IMR-90 (cell line): ENCODE results near the gene FN1. TPM values are rescaled to one million over a fixed set of nuclear protein-coding genes. Genes with fewer than 3 reads are reported as not detected.

Source experiments
- ATAC-seq: fragments of 200-7000 bp; cut with Tn5 transposase; 2 replicates; pipeline ENCODE4 v1.9.1; 2020; ENCODE audit warnings: low read depth, mild to moderate bottlenecking, moderate library complexity
- BruUV-seq: library from RNA; stranded (reverse); fragments of 400-500 nt; replicated peaks from 2 replicates; lab custom pipeline; 2021; lab: Mats Ljungman, UMichigan
- CTCF ChIA-PET: fragments of 300-600 bp; formaldehyde crosslinking; extraction: SDS; loops from one replicate; lab custom pipeline; 2021; ENCODE audit warnings: antibody characterized with exemption; lab: Yijun Ruan, JAX
- POLR2A ChIA-PET: fragments of 300-600 bp; sonication (Branson Sonifier 250); formaldehyde crosslinking; loops from one replicate; lab custom pipeline; 2022; ENCODE audit warnings: antibody characterized with exemption; ENCODE audit not compliant: unreplicated experiment; lab: Charles Lee
- DNase-seq: peaks from one replicate; pipeline ENCODE4 v3.0.0; 2013
- H2AFZ ChIP-seq: replicated peaks from 2 replicates; pipeline ENCODE3; 2013; ENCODE audit warnings: low read length, mild to moderate bottlenecking; ENCODE audit not compliant: poor library complexity
- H2AK5ac ChIP-seq: 2 replicates; pipeline ENCODE4 v1.6.1; 2013; ENCODE audit warnings: low read depth, low read length, inconsistent platforms
- H2AK9ac ChIP-seq: replicated peaks from 2 replicates; pipeline ENCODE3; 2013; ENCODE audit warnings: mild to moderate bottlenecking, low read depth, low read length, moderate library complexity; ENCODE audit not compliant: poor library complexity
- H2BK120ac ChIP-seq: 2 replicates; pipeline ENCODE4 v1.6.1; 2013; ENCODE audit warnings: low read depth, low read length, inconsistent platforms
- H2BK15ac ChIP-seq: 3 replicates; pipeline ENCODE4 v1.6.1; 2013; ENCODE audit warnings: low read depth, low read length, inconsistent platforms
- H2BK20ac ChIP-seq: 2 replicates; pipeline ENCODE4 v1.6.1; 2013; ENCODE audit warnings: low read depth, mild to moderate bottlenecking, inconsistent platforms, low read length, moderate library complexity
- H2BK5ac ChIP-seq: 2 replicates; pipeline ENCODE4 v1.6.1; 2013; ENCODE audit warnings: mild to moderate bottlenecking, low read depth, low read length, inconsistent platforms; ENCODE audit not compliant: poor library complexity, severe bottlenecking
- H3K14ac ChIP-seq: replicated peaks from 2 replicates; pipeline ENCODE4 v1.6.1; 2013; ENCODE audit warnings: low read depth, low read length, inconsistent platforms
- H3K18ac ChIP-seq: 2 replicates; pipeline ENCODE4 v1.6.1; 2013; ENCODE audit warnings: low read depth, low read length, control low read depth
- H3K23ac ChIP-seq: 2 replicates; pipeline ENCODE4 v1.6.1; 2013; ENCODE audit warnings: low read depth, low read length, inconsistent platforms
- H3K27ac ChIP-seq: 2 replicates; pipeline ENCODE4 v1.5.1; 2013; ENCODE audit warnings: mild to moderate bottlenecking, control low read depth, low read length; ENCODE audit not compliant: insufficient read depth
- H3K27me3 ChIP-seq: 2 replicates; pipeline ENCODE4 v1.6.1; 2013; ENCODE audit warnings: low read length; ENCODE audit not compliant: control insufficient read depth, insufficient read depth
- H3K36me3 ChIP-seq: 2 replicates; pipeline ENCODE4 v1.6.1; 2013; ENCODE audit warnings: low read length, mixed read lengths; ENCODE audit not compliant: control insufficient read depth, insufficient read depth
- H3K4ac ChIP-seq: 2 replicates; pipeline ENCODE4 v1.6.1; 2013; ENCODE audit warnings: low read depth, low read length, inconsistent platforms
- H3K4me1 ChIP-seq: 2 replicates; pipeline ENCODE4 v1.6.1; 2013; ENCODE audit warnings: low read length, mixed read lengths; ENCODE audit not compliant: control insufficient read depth, insufficient read depth
- H3K4me2 ChIP-seq: 2 replicates; pipeline ENCODE4 v1.6.1; 2013; ENCODE audit warnings: low read depth, mild to moderate bottlenecking, control low read depth, low read length, moderate library complexity
- H3K4me3 ChIP-seq: 2 replicates; pipeline ENCODE4 v1.5.1; 2013; ENCODE audit warnings: low read depth, mild to moderate bottlenecking, control low read depth, low read length, moderate library complexity; ENCODE audit not compliant: insufficient read depth
- H3K56ac ChIP-seq: 2 replicates; pipeline ENCODE4 v1.6.1; 2013; ENCODE audit warnings: low read length, inconsistent platforms; ENCODE audit not compliant: insufficient read depth; ENCODE audit errors: extremely low read depth
- H3K79me1 ChIP-seq, 2 experiments: 2 replicates each; pipeline ENCODE4 v1.6.1; 2013; ENCODE audit warnings: low read length in 2 of 2, inconsistent platforms in 1 of 2, low read depth in 1 of 2
- H3K9ac ChIP-seq: 2 replicates; pipeline ENCODE4 v1.6.1; 2013; ENCODE audit warnings: low read depth, low read length, control low read depth
- H3K9me1 ChIP-seq: 2 replicates; pipeline ENCODE4 v1.6.1; 2013; ENCODE audit warnings: low read length, inconsistent platforms; ENCODE audit not compliant: insufficient read depth
- H3K9me3 ChIP-seq: 2 replicates; pipeline ENCODE4 v1.6.1; 2013; ENCODE audit warnings: low read length; ENCODE audit not compliant: control insufficient read depth, insufficient read depth
- H4K20me1 ChIP-seq: 2 replicates; pipeline ENCODE4 v1.6.1; 2013; ENCODE audit warnings: low read length, inconsistent platforms; ENCODE audit not compliant: insufficient read depth
- H4K5ac ChIP-seq: 2 replicates; pipeline ENCODE4 v1.6.1; 2013; ENCODE audit warnings: mild to moderate bottlenecking, low read depth, low read length, control low read depth
- H4K8ac ChIP-seq, 2 experiments: 2 replicates each; pipeline ENCODE4 v1.6.1; 2013; ENCODE audit warnings: low read depth in 2 of 2, low read length in 2 of 2, control low read depth in 1 of 2, inconsistent platforms in 1 of 2
- H4K91ac ChIP-seq: 2 replicates; pipeline ENCODE4 v1.6.1; 2013; ENCODE audit warnings: low read depth, low read length, inconsistent platforms; ENCODE audit not compliant: insufficient read depth
- BHLHE40 ChIP-seq: fragments of 150-350 bp; IDR thresholded peaks from 2 replicates; pipeline ENCODE4 v1.6.1; 2016; ENCODE audit warnings: mild to moderate bottlenecking, low read depth, low read length
- CEBPB ChIP-seq: IDR thresholded peaks from 2 replicates; pipeline ENCODE4 v1.6.1; 2012; ENCODE audit warnings: low read depth, low read length, improper control_type of control experiment
- CTCF ChIP-seq: conservative IDR thresholded peaks from 2 replicates; pipeline ENCODE4 v1.5.1; 2012; ENCODE audit warnings: mild to moderate bottlenecking, low read depth, low read length, improper control_type of control experiment
- ELK1 ChIP-seq: fragments of 150-350 bp; IDR thresholded peaks from 2 replicates; pipeline ENCODE4 v1.6.1; 2016; ENCODE audit warnings: low read depth, mild to moderate bottlenecking, low read length, moderate library complexity, borderline replicate concordance
- FOS ChIP-seq: fragments of 150-350 bp; IDR thresholded peaks from 2 replicates; pipeline ENCODE4 v1.6.1; 2016; ENCODE audit warnings: low read depth, low read length
- MAFK ChIP-seq: IDR thresholded peaks from 2 replicates; pipeline ENCODE4 v1.6.1; 2012; ENCODE audit warnings: low read depth, low read length, improper control_type of control experiment
- MAZ ChIP-seq: IDR thresholded peaks from 2 replicates; pipeline ENCODE4 v1.6.1; 2012; ENCODE audit warnings: low read depth, mild to moderate bottlenecking, low read length, improper control_type of control experiment, moderate library complexity, borderline replicate concordance
- MXI1 ChIP-seq: IDR thresholded peaks from 2 replicates; pipeline ENCODE4 v1.6.1; 2012; ENCODE audit warnings: low read depth, mild to moderate bottlenecking, low read length, moderate library complexity, borderline replicate concordance
- NFE2L2 ChIP-seq: fragments of 150-350 bp; IDR thresholded peaks from 2 replicates; pipeline ENCODE4 v1.6.1; 2016; ENCODE audit warnings: low read depth, mild to moderate bottlenecking, low read length
- POLR2A ChIP-seq: IDR thresholded peaks from 2 replicates; pipeline ENCODE4 v1.6.1; 2012; ENCODE audit warnings: mild to moderate bottlenecking, low read depth, low read length
- RAD21 ChIP-seq: IDR thresholded peaks from 2 replicates; pipeline ENCODE4 v1.6.1; 2012; ENCODE audit warnings: low read length, improper control_type of control experiment
- RCOR1 ChIP-seq: IDR thresholded peaks from 2 replicates; pipeline ENCODE4 v1.6.1; 2012; ENCODE audit warnings: mild to moderate bottlenecking, low read length, improper control_type of control experiment; ENCODE audit not compliant: insufficient replicate concordance
- RFX5 ChIP-seq: IDR thresholded peaks from 2 replicates; pipeline ENCODE4 v1.8.0; 2012; ENCODE audit warnings: low read depth, mild to moderate bottlenecking, low read length, moderate library complexity
- USF2 ChIP-seq: fragments of 150-350 bp; IDR thresholded peaks from 2 replicates; pipeline ENCODE4 v1.6.1; 2017; ENCODE audit warnings: mild to moderate bottlenecking, antibody characterized with exemption, low read length, low read depth
- WGBS, 2 experiments: methylation state at CpG; one replicate each; pipeline versions ENCODE4 v1.1.5 to v1.1.7; 2013; ENCODE audit warnings: missing lambda C conversion rate in 2 of 2; ENCODE audit not compliant: insufficient read length in 1 of 2; ENCODE audit errors: extremely low coverage in 2 of 2; 5-methylcytosine and 5-hydroxymethylcytosine counted together
- dilution Hi-C: fragments of 300-500 bp; cut with HindIII; formaldehyde crosslinking; loops from one replicate; pipeline ENCODE4 v1.14.3; 2018; ENCODE audit warnings: low sequenced_read_pairs; ENCODE audit not compliant: unreplicated experiment
- in situ Hi-C: fragments of 300-500 bp; cut with MboI; formaldehyde crosslinking; loops from 3 replicates; pipeline ENCODE4 v1.14.3; 2019; ENCODE audit warnings: low sequenced_read_pairs, inconsistent platforms, mixed read lengths
- intact Hi-C: fragments of 100-400 bp; cut with micrococcal nuclease; formaldehyde crosslinking; loops from 2 replicates; pipeline ENCODE4 v1.10.0; 2022
- polyA plus RNA-seq, 3 experiments: library from polyadenylated mRNA; depleted of rRNA; stranded (reverse); fragments of >200 nt; gene quantifications; 2 replicates each; pipeline ENCODE4 v1.2.3, GENCODE V29; 2012; ENCODE audit warnings: low replicate concordance in 1 of 3
- total RNA-seq: library from RNA; depleted of rRNA; stranded (reverse); fragments of >200 nt; gene quantifications from 2 replicates; pipeline ENCODE4 v1.2.3, GENCODE V29; 2012

FN1 gene
- total and polyA plus RNA-seq, 2 of the 4 experiments (the other 2 are of a cell fraction): 8,243 to 13,004 TPM

GRCh38 chr2:215418064-215418963 is 17.6 kb downstream of the FN1 start:
- H2AFZ ChIP-seq: no peak overlapping the region
- H3K27me3 ChIP-seq: no peaks in the 10 kb centered on the region
- H3K18ac ChIP-seq: peak overlapping the region; percentile 25; the same call in 1 of the 2 replicates
- dilution Hi-C loops: no loop called here
- H3K9ac ChIP-seq: no peak overlapping the region
- peaks cover 66% of the 10 kb centered on the region for H3K36me3 ChIP-seq
- H2BK120ac ChIP-seq: no peak overlapping the region
- peaks cover 31% of the 10 kb centered on the region; the same call in 1 of the 2 replicates for H4K20me1 ChIP-seq
- BruUV-seq: no TSS peak
- peak overlapping the region; percentile 43; the same call in 1 of the 2 replicates for H3K4me2 ChIP-seq
- H2BK20ac ChIP-seq: no peak overlapping the region
- peaks cover 22 to 46% of the 10 kb centered on the region in 2 experiments for H3K79me1 ChIP-seq
- no peak overlapping the region for H2AK9ac ChIP-seq
- H3K4me3 ChIP-seq: no peak overlapping the region
- no peak overlapping the region for H2AK5ac ChIP-seq
- H4K5ac ChIP-seq: no peak overlapping the region; the same call in 1 of the 2 replicates
- H4K8ac ChIP-seq: 0 out of 4 replicates have a peak overlapping the region, but pooled peaks of 1 of the 2 experiments have one; percentile 10
- H3K14ac ChIP-seq: no peak overlapping the region
- peak overlapping the region; percentile 52 for H2BK5ac ChIP-seq
- peaks cover 17% of the 10 kb centered on the region for H3K4me1 ChIP-seq
- peaks cover 16% of the 10 kb centered on the region for H3K9me1 ChIP-seq
- no peak overlapping the region; the same call in 2 of the 3 replicates for H2BK15ac ChIP-seq
- H3K56ac ChIP-seq: no peak overlapping the region
- H3K23ac ChIP-seq: 0 out of 2 replicates have a peak overlapping the region, but pooled peaks have one; percentile 4
- peak overlapping the region; percentile 17; the same call in 1 of the 2 replicates for H3K27ac ChIP-seq
- intact Hi-C loops: no loop called here
- H4K91ac ChIP-seq: no peak overlapping the region
- TF ChIP-seq CTCF (no peak), FOS (no peak), NFE2L2 (no peak), RCOR1 (no peak), MXI1 (no peak), MAFK (no peak), POLR2A (no peak), USF2 (no peak), MAZ (no peak), RFX5 (no peak), RAD21 (no peak), CEBPB (no peak), ELK1 (no peak), BHLHE40 (no peak)
- DNase-seq (no peak), ATAC-seq (peak; percentile 3; the same call in 1 of the 2 replicates)
- in situ Hi-C loops: no loop called here
- ChIA-PET POLR2A (no interaction called here), CTCF (no interaction called here)
- no peaks in the 10 kb centered on the region for H3K9me3 ChIP-seq
- H3K4ac ChIP-seq: peak overlapping the region; percentile 2; the same call in 1 of the 2 replicates
- WGBS, 2 experiments: no CpG with 5 or more reads among the region's 3 CpGs
